HG03280 (cell line): ENCODE data around the gene PRSS38.

Source experiments
- ATAC-seq: cut with Tn5 transposase; IDR thresholded peaks from one replicate; pipeline ENCODE4 v1.9.1; 2021; ENCODE audit warnings: mild to moderate bottlenecking, moderate library complexity; ENCODE audit not compliant: unreplicated experiment

PRSS38 gene

GRCh38 chr1:227792216-227793078 lies 23.0 kb upstream of the PRSS38 start:
- ATAC-seq, result no peak

- no peak for ATAC-seq
These were observed 22.2 kb upstream of the PRSS38 start for GRCh38 chr1:227793079-227793947.

- no peak for ATAC-seq
These were observed 21.3 kb upstream of the PRSS38 start for GRCh38 chr1:227793948-227794816.

DNA sequence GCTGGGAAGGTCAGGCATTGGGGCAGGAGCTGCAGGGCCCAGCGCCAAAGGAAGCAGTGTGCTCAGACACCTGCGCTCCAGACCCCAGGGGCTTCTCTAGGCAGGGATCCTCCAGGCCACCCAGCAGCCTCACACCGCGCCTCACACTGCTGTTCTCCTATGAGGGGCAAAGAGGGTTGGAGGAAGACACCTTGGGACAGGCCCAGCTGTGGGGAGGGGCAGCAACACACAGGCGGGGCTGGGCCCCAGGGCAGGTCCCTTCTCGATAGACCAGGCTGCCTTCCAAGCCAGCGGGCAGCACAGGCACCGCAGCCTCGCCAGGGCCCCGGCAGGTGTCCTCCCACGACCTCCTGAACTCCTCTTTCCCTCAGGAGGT lies 20.7 kb upstream of the PRSS38 start:
- no peak for ATAC-seq

GRCh38 chr1:227795732-227796131 lies 19.7 kb upstream of the PRSS38 start:
- ATAC-seq, result no peak

- ATAC-seq, result no peak
These were observed 19.0 kb upstream of the PRSS38 start for GRCh38 chr1:227796359-227796915.

GRCh38 chr1:227797144-227797543 lies 18.3 kb upstream of the PRSS38 start:
- no peak for ATAC-seq

DNA sequence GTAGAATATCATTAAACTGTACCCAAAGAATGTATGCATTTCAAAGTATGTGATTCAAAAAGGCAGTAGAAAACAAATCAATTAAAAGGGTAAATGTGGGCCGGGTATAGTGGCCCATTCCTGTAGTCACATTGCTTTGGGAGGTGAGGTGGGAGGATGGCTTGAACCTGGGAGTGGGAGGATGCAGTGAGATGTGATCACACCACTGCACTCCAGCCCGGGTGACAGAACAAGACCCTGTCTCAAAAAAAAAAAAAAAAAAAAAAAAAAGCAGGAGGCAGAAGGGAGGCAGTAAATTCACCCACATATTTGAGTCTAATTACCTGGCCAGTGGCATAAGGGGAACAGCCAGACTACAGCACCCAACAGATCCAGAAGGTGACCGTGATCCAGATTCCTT lies 17.9 kb upstream of the PRSS38 start:
- ATAC-seq, result no peak

- no peak for ATAC-seq
These were observed 17.2 kb upstream of the PRSS38 start for GRCh38 chr1:227798078-227798802.

- no peak for ATAC-seq
These were observed 15.7 kb upstream of the PRSS38 start for GRCh38 chr1:227799756-227800155.

DNA sequence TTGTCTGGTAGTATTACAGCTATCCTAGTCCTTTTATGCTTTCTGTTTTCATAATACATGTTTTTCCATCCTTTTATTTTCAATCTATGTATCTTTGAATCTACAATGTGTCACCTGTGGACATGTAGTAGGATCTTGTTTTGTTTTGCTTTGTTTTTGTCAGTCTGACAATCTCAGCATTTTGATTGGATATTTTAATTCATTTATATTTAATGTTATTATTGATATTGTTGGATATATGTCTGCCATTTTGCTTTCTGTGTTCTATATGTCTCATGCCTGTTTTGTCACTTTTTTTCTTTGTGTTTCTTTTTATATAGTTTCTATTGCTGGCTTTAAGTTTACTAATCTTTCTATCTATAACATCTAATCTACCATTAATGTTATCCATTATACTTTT lies 11.5 kb upstream of the PRSS38 start:
- ATAC-seq, result no peak

DNA sequence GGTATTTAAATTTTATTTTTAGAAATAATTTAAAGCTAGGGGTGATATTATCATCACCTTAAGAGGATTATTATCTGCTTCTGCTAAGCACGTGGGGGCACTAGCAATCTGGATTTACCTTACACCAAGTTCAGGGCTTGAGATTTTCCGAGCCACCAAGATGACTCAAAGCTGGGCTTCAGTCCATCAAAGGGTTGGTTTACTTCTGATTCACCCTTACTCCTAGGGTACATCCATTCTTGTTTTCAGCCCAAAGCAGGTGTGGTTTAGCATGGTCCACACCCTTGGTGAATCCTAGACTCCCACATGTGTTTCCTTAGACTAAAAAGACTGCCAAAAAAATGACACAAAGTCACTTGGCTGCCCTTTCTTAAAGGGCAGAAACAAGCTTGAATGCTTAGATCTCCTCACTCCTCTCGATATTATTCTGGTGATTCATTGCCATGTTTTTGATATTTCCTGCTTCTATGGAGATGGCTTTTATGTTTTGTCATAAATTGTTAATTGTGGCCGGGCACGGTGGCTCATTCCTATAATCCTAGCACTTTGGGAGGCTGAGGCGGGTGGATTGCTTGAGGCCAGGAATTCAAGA lies 9.8 kb upstream of the PRSS38 start:
- ATAC-seq, result no peak

DNA sequence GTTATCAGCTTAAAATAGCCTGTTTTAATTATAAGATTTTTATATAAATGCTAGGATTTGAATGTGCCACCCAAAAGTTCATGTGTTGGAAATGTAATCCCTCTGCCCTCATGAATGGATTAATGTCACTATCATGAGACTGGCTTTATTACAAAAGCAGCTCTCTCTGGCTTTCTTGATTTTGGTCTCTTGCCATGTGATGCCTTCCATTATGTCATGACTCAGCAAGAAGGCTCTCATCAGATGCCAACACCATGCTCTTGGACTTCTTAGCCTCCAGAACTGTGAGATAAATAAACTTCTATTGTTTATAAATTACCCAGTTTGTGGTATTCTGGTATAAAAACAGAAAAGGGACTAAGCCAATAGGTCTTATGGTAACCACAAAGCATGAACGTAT lies 6.9 kb upstream of the PRSS38 start:
- ATAC-seq, result no peak

GRCh38 chr1:227809026-227809425 lies 6.4 kb upstream of the PRSS38 start:
- ATAC-seq, result no peak

DNA sequence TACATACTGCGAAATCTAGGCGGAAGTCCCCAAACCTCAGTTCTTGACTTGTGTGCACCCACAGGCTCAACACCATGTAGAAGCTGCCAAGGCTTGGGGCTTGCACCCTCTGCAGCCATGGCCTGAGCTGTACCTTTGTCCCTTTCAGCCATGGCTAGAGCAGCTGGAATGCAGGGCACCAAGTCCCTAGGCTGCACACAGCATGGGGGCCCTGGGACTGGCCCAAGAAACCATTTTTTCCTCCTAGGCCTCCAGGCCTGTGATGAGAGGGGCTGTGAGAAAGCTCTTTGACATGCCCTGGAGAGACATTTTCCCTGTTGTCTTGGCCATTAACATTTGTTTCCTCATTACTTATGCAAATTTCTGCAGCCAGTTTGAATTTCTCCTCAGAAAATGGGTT lies 1.5 kb upstream of the PRSS38 start:
- no peak for ATAC-seq

GRCh38 chr1:227816750-227817446 lies 1.4 kb downstream of the PRSS38 start:
- no peak for ATAC-seq

DNA sequence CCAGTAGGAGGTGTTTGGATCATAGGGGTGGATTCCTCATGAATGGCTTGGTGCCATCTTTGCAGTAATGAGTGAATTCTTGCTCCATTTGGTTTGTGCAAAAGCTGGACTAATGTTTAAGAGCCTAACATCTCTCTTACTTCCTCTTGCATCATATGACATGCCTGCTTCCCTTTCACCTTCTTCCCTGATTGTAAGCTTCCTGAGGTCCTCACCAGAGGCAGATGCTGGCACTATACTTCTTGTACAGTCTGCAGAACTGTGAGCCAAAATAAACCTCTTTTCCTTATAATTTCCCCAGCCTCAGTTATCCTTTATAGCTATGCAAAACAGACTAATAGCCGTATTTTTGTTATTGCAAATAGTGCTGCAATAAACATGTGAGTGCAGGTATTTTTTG lies 8.1 kb downstream of the PRSS38 start:
- no peak for ATAC-seq

- ATAC-seq, result no peak
These were observed 8.7 kb downstream of the PRSS38 start for GRCh38 chr1:227824204-227824603.

DNA sequence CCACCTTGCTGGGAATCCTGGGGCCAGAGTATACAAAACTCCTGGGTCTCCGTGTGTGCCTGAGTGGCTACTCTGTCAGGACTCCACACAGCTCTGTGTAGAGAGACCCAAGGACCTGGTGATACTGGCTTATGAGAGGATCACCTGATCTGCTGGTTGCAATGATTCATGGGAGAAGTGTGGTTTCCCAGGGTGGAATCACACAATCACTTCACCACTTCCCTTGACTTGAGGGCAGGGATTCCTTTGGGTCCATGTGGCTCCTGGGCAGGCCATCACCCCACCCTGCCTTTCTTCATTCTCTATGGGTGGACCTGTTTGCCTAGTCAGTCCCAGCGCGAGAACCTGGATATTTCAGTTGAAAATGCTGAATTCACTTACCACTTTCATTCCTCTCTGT lies 13.3 kb downstream of the PRSS38 start:
- ATAC-seq, result no peak
